IPS-18c (cell line): ENCODE data around the gene CD99L2.

Experiments
- H3K4me3 ChIP-seq: 2 replicates; pipeline ENCODE4 v1.7.0; 2013; ENCODE audit warnings: low read depth, mild to moderate bottlenecking, low read length, moderate library complexity; ENCODE audit not compliant: insufficient read depth
- H3K9me3 ChIP-seq: one replicate; pipeline ENCODE4 v1.6.1; 2013; ENCODE audit warnings: mild to moderate bottlenecking, low read length, moderate library complexity; ENCODE audit not compliant: control insufficient read depth, insufficient read depth

CD99L2 gene

DNA sequence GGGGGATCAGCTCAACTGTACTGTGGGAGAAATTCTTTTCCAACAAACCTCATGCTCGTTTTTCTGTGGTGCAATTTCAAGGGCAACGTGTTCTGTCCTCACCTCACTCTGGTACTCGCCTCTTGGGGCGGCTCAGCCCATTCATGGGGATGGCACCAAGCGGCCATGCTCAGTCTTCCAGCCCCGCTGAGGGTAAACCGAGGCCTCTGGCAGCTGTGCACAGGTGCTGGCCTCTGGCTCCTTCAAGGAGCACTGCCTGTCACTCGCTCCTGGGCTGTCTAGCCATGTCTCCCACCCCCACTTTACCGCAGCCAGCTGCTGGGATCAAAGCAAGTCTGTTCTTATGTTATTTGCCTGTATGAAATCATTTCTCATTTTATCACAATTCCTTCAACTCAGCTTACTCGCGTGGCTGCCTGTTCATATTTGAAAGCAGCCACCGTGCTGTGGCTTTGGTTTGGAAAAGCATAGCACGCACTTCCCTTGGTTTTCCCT, 135.1 kb downstream of the CD99L2 start:
- peaks cover 10% of the 10 kb centered on the region for H3K9me3 ChIP-seq
- H3K4me3 ChIP-seq, result no peak overlapping the region

DNA sequence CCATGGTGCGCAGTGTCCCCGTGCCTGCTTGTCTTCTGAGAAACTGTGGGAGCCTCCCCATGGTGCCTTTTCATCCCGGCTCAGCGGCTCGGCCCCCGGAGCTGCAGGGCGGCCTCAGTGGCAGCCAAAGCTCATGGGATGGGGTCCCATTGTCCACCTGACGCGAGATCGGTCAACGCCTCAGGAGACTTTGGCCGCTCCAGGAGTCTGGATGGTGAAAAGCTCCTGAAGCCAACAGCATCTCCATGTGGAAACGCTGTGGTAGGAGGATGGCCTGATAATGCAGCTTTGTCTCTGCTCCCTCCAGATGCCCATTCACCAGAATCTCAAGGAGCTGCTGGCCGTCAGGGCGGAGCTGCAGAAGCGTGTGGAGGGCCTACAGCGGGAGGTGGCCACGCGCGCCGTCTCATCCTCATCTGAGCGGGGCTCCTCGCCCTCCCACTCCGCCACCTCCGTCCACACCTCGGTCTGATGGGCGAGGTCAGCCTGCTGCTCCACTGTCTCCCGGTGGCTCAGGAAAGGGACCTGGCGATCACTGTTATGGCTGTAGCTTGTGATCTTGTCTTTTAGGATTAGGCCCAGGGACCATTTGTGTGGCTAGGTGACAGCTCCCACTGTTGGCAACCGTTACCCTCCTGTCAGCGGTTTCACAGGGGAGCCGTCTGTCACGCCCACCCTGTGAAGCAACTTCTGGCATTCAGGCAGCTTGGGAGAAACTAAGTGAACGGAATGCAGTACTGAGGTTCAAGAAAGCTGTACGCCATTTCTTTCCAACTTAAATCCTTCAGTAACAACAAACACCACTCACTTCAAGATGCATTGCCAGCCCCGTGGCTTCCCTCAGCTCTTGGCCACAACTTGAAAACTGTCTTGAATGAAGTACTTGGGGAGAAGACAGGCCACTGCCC, 136.0 kb downstream of the CD99L2 start:
- Histone ChIP-seq H3K4me3 (no peak overlapping the region), H3K9me3 (peaks cover 12% of the 10 kb centered on the region)

DNA sequence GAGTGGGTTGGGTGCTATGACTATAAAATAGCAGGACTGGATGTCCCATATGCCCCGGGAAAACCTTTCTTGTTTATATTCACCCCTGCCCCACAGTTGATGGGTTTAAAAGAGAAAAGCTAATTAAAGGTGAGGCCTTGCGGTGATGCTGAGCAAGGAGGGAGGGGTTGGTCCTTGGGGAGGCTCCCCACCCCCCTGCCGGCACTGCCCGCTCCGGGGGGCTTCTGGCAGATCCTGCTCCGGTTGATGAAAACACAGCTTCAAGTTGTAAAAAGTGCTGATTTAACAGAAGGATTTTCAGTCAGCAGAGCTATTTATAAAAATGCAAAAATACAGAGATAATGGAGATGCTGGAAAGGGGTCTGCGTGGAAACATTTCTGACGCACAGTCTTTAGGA, 136.7 kb downstream of the CD99L2 start:
- no peak overlapping the region for H3K4me3 ChIP-seq
- H3K9me3 ChIP-seq, result peaks cover 14% of the 10 kb centered on the region

DNA sequence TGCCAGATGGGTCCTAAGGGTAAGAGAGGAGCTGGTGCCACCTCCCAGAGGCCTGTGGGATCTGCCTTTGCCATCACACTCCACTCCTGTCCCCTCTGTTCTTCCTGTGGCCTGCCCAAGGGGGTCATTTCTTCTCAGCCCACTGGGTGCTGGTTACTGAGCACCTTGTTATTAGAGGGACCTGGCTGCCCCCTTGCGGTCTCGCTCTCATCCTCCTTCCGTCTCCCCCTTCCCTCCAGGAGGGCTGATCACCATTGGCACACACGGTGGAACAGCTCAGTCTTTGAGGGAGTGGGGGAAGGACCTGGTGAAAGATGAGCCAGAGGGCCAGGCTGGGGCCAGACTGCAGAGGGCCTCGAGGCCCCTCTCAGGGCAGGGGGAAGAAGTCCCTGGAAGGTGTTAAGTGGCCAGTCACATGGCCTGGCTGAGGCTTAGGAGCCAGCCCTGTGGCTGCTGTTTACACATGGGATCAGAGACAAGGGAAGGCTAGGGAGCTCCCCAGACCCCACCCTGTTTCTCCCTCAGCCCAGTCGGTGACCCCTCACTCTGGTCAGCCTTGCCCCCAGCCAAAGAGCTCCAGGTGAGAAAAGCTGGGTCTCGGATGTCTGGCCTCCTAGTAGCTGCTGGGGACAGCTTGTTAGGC, 137.2 kb downstream of the CD99L2 start:
- Histone ChIP-seq H3K9me3 (peaks cover 14% of the 10 kb centered on the region), H3K4me3 (no peak overlapping the region)

DNA sequence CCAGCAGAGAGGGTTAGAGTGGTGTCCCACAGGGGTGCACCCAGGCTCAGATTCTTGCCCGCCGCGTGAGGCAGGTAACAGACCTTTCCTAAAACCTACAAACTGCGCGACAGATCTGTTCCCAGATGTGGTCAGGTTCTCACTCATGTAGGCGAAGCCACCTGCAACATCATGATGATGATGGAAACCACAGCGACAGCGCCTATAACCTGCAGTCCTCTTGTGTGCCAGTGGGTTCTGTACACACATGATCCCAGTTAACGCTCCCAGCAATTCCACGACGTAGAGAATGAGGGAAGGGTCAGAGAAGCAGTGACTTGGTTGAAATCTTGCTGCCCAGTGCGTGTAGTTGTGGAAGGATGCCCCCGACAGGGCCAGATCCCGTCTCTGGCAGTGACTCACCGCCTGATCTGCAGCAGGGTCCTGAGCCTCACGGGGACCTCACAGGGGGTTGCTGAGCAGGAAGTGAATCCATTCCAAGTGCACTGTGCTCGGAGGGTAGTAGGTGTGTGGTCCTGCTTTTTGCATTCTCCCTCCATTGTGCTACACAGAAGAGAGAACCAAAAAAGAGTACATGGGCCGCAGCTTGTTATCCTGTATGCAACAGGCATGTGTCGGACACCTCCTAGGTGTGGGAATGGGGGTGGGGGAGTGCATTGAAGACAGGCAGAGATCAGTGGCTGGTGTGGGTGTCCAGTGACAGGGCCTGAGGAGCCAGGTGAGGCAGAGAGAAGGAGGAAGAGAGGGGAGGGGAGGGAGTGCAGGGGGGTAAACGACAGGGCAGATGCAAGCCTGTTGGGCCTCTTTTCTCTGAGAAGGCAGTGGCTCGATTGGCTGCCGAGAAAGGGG, 138.7 kb downstream of the CD99L2 start:
- H3K9me3 ChIP-seq, result peaks cover 10% of the 10 kb centered on the region
- H3K4me3 ChIP-seq, result no peak overlapping the region

DNA sequence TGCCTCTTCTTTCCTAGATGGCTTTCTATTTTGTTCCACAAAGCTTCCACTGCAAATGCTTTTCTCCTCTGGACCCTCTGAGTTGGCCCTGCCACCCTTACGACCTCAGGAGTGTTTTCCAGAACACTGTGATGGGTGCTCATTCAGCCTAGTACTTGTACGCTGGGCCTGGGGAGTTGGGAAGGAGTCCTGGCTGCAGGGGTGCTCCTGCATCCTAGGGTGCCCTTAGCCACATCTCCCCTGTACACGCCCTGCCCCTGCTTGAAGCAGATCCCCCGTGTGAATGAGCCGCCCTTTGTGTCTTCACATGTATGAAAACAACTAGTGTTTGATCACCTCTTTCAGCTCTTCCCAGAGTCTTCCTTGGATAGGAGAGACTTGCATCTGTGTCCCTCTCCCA, 141.1 kb downstream of the CD99L2 start:
- H3K9me3 ChIP-seq, result peaks cover 7% of the 10 kb centered on the region
- H3K4me3 ChIP-seq, result no peak overlapping the region

DNA sequence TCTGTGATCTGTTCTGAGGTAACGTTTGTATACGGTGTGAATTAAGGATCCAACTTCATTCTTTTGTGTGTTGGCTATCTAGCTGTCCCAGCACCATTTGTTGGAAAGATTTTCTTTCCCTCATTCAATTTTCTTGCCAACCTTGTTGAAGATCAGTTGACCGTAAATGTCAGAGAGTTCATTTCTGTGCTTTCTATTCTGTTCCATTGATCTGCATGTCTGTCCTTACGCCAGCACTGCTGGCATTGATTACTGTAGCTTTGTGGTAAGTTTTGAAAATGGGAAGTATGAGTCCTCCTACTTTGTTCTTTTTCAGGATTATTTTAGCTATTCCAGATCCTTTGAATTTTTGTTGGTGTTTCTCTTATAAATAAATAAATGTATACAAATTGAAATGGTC, 144.5 kb downstream of the CD99L2 start:
- H3K4me3 ChIP-seq, result no peak overlapping the region
- H3K9me3 ChIP-seq, result peaks cover 7% of the 10 kb centered on the region

DNA sequence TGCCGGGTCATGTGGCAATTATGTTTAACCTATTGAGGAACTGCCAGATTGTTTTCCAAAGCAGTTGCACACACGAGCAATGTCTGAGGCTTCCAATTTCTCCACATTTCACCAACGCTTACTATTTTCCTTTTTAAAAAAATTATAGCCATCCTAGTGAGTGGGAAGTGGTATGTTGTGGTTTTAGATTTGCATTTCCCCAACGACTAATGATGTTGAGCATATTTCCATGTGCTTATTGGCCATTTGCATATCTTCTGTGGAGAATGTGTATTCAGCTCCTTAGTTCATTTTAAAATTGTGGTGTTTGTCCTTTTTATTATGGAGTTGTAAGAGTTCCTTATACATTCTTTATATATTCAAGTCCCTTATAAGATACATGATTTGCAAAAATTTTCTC, 145.1 kb downstream of the CD99L2 start:
- Histone ChIP-seq H3K4me3 (no peak overlapping the region), H3K9me3 (peaks cover 9% of the 10 kb centered on the region)

GRCh38 chrX:150752124-150752523, 146.3 kb downstream of the CD99L2 start:
- H3K9me3 ChIP-seq, result peaks cover 5% of the 10 kb centered on the region
- no peak overlapping the region for H3K4me3 ChIP-seq

DNA sequence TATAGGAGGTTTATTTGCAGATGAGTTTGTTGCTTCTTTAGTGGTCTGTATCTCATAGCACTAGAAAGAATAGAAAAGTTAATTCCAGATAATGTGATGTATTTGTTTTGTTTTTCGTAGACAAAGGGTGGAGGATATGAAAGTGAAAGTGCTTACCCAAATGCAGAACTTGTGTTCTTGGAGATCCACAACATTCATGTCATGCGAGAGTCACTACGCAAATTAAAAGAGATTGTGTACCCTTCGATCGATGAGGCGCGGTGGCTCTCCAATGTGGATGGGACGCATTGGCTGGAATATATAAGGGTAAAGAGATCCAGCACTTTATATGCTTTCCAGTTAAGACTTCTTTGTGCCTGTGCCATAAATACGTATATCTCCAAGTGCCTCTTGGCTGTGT, 162.0 kb downstream of the CD99L2 start:
- peaks cover 8% of the 10 kb centered on the region for H3K9me3 ChIP-seq
- no peak overlapping the region for H3K4me3 ChIP-seq

GRCh38 chrX:150731795-150732194, 166.7 kb downstream of the CD99L2 start:
- Histone ChIP-seq H3K9me3 (peaks cover 6% of the 10 kb centered on the region), H3K4me3 (no peak overlapping the region)

DNA sequence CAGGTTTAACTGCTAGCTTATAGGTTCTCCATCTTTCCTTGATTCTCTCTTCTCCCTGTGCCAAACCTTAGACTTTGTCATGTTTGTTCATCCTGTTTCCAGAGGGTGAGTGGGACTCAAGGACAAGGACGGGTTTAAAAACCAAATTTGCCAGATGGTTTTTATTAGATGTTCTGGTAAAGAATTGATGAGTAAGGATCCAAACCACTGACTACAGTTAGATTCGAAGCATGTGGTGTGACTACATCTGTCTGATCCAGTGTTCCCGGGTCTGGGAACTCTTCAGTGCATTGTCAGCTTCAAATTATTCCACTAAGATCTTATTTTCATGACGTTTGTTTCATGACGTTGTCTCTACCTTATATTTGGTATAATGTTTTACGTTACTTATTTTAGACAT, 167.7 kb downstream of the CD99L2 start:
- no peak overlapping the region for H3K4me3 ChIP-seq
- H3K9me3 ChIP-seq, result peaks cover 6% of the 10 kb centered on the region

GRCh38 chrX:150729956-150730355, 168.5 kb downstream of the CD99L2 start:
- peaks cover 6% of the 10 kb centered on the region for H3K9me3 ChIP-seq
- no peak overlapping the region for H3K4me3 ChIP-seq

DNA sequence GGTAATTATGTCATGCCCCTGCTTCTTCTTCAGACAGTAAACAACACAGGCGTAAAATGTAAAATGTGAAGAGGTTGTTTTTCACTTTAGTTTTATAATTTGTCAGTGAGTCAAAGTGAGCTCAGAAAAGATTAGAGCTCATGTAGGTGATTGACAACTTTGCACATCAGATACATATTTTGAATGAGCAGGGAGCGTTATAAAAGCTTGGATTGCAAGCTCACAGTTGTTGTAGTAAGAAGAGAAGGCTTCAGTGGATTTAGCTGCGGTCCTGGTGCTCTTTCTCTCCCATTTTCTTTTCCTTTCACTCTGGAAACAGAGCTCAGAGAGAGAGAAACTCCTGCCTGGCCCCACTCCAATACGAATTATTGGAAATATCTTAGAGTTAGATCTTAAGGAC, 178.8 kb downstream of the CD99L2 start:
- Histone ChIP-seq H3K9me3 (peaks cover 3% of the 10 kb centered on the region), H3K4me3 (no peak overlapping the region)
